ENCODE measurements around the gene SCUBE3.

The SCUBE3 gene

GRCh38 chr6:35283361-35283760 lies 69.6 kb downstream of the SCUBE3 start:
- no peak overlapping the region for H2BK5ac ChIP-seq (ENCODE audit: low read length)
- no peak overlapping the region for H3K14ac ChIP-seq (ENCODE audit: low read length)
- no peaks in the 10 kb centered on the region for H3K4me1 ChIP-seq (ENCODE audit: control insufficient read depth in 2 of 2, insufficient read depth in 1 of 2, low read depth in 1 of 2, low read length in 2 of 2)
- no peak overlapping the region for H2AK5ac ChIP-seq (ENCODE audit: low read depth, low read length)
- DNase-seq (ENCODE audit: low spot score) = no peak
- H3K23ac ChIP-seq (ENCODE audit: low read depth, low read length, poor library complexity) = no peak overlapping the region
- no peak overlapping the region for H3K27ac ChIP-seq (replicated peaks; ENCODE audit: low read length)
- no CpG with 5 or more reads among the region's 2 CpGs for WGBS, 2 donors (ENCODE audit: extremely low coverage in 2 of 2, insufficient read length in 2 of 2, insufficient replicate concordance in 1 of 2)
- H3K36me3 ChIP-seq (replicated peaks in 1 of 2; ENCODE audit: control insufficient read depth in 2 of 2, insufficient read depth in 2 of 2, low read length in 2 of 2) = peaks cover 18 to 76% of the 10 kb centered on the region in 2 donors
- H3K79me1 ChIP-seq (ENCODE audit: low read depth, low read length) = no peaks in the 10 kb centered on the region
- no peak overlapping the region for H2BK15ac ChIP-seq (ENCODE audit: low read length)
- no peak overlapping the region for H4K8ac ChIP-seq (ENCODE audit: low read depth, low read length)
- no peak overlapping the region for H3K4me3 ChIP-seq (ENCODE audit: low read length in 2 of 2)
- H3K9me3 ChIP-seq (replicated peaks in 1 of 2; ENCODE audit: control insufficient read depth in 2 of 2, insufficient read depth in 1 of 2, low read depth in 1 of 2, low read length in 2 of 2) = no peaks in the 10 kb centered on the region
- H4K91ac ChIP-seq (ENCODE audit: low read depth, low read length, poor library complexity) = no peak overlapping the region
- no peak overlapping the region for H3K4me2 ChIP-seq (ENCODE audit: insufficient read depth, low read length, poor library complexity, severe bottlenecking)
- no peak overlapping the region for H3K9ac ChIP-seq (ENCODE audit: low read depth, low read length, poor library complexity)
- H3K4ac ChIP-seq (ENCODE audit: low read length) = no peak overlapping the region
- no peaks in the 10 kb centered on the region for H3K27me3 ChIP-seq (ENCODE audit: control insufficient read depth in 3 of 3, insufficient read depth in 3 of 3, low read depth in 1 of 3, low read length in 3 of 3)
- no peak overlapping the region for H2AFZ ChIP-seq (ENCODE audit: low read length)
- H3K18ac ChIP-seq (ENCODE audit: low read length) = no peak overlapping the region
- no peak overlapping the region for H2BK12ac ChIP-seq (ENCODE audit: low read length)
- H2BK120ac ChIP-seq (ENCODE audit: low read depth, low read length) = no peak overlapping the region

- Histone ChIP-seq H4K8ac (ENCODE audit: low read depth, low read length) (no peak overlapping the region), H3K27me3 (ENCODE audit: control insufficient read depth in 3 of 3, insufficient read depth in 3 of 3, low read depth in 1 of 3, low read length in 3 of 3) (no peaks in the 10 kb centered on the region), H3K36me3 (replicated peaks in 1 of 2; ENCODE audit: control insufficient read depth in 2 of 2, insufficient read depth in 2 of 2, low read length in 2 of 2) (peaks cover 31 to 94% of the 10 kb centered on the region in 2 donors), H3K4me1 (ENCODE audit: control insufficient read depth in 2 of 2, insufficient read depth in 1 of 2, low read depth in 1 of 2, low read length in 2 of 2) (no peaks in the 10 kb centered on the region), H3K4ac (ENCODE audit: low read length) (no peak overlapping the region), H2BK5ac (ENCODE audit: low read length) (no peak overlapping the region), H3K18ac (ENCODE audit: low read length) (no peak overlapping the region), H3K4me2 (ENCODE audit: insufficient read depth, low read length, poor library complexity, severe bottlenecking) (no peak overlapping the region), H3K9me3 (replicated peaks in 1 of 2; ENCODE audit: control insufficient read depth in 2 of 2, insufficient read depth in 1 of 2, low read depth in 1 of 2, low read length in 2 of 2) (no peaks in the 10 kb centered on the region), H3K14ac (ENCODE audit: low read length) (peak overlapping the region; percentile 25), H2AK5ac (ENCODE audit: low read depth, low read length) (no peak overlapping the region), H3K79me1 (ENCODE audit: low read depth, low read length) (no peaks in the 10 kb centered on the region), H3K27ac (replicated peaks; ENCODE audit: low read length) (no peak overlapping the region), H3K23ac (ENCODE audit: low read depth, low read length, poor library complexity) (peak overlapping the region; percentile 25), H3K4me3 (ENCODE audit: low read length in 2 of 2) (no peak overlapping the region), H4K91ac (ENCODE audit: low read depth, low read length, poor library complexity) (no peak overlapping the region), H2BK12ac (ENCODE audit: low read length) (no peak overlapping the region), H2BK120ac (ENCODE audit: low read depth, low read length) (no peak overlapping the region), H3K9ac (ENCODE audit: low read depth, low read length, poor library complexity) (no peak overlapping the region), H2AFZ (ENCODE audit: low read length) (no peak overlapping the region), H2BK15ac (ENCODE audit: low read length) (no peak overlapping the region)
- WGBS, 2 donors (ENCODE audit: extremely low coverage in 2 of 2, insufficient read length in 2 of 2, insufficient replicate concordance in 1 of 2) = no CpG with 5 or more reads among the region's 12 CpGs
- DNase-seq (ENCODE audit: low spot score) = no peak
These were observed 74.1 kb downstream of the SCUBE3 start for GRCh38 chr6:35287671-35288396.

- DNase-seq (ENCODE audit: low spot score) = no peak
- no peak overlapping the region for H3K27ac ChIP-seq (replicated peaks; ENCODE audit: low read length)
- H3K9me3 ChIP-seq (replicated peaks in 1 of 2; ENCODE audit: control insufficient read depth in 2 of 2, insufficient read depth in 1 of 2, low read depth in 1 of 2, low read length in 2 of 2) = no peaks in the 10 kb centered on the region
- H2BK12ac ChIP-seq (ENCODE audit: low read length) = no peak overlapping the region
- WGBS, 2 donors (ENCODE audit: extremely low coverage in 2 of 2, insufficient read length in 2 of 2, insufficient replicate concordance in 1 of 2) = no CpG with 5 or more reads among the region's 4 CpGs
- peaks cover 35 to 94% of the 10 kb centered on the region in 2 donors for H3K36me3 ChIP-seq (replicated peaks in 1 of 2; ENCODE audit: control insufficient read depth in 2 of 2, insufficient read depth in 2 of 2, low read length in 2 of 2)
- no peak overlapping the region for H3K23ac ChIP-seq (ENCODE audit: low read depth, low read length, poor library complexity)
- no peak overlapping the region for H3K4me2 ChIP-seq (ENCODE audit: insufficient read depth, low read length, poor library complexity, severe bottlenecking)
- H3K4me3 ChIP-seq (ENCODE audit: low read length in 2 of 2) = no peak overlapping the region
- no peaks in the 10 kb centered on the region for H3K4me1 ChIP-seq (ENCODE audit: control insufficient read depth in 2 of 2, insufficient read depth in 1 of 2, low read depth in 1 of 2, low read length in 2 of 2)
- no peak overlapping the region for H2BK120ac ChIP-seq (ENCODE audit: low read depth, low read length)
- no peak overlapping the region for H3K18ac ChIP-seq (ENCODE audit: low read length)
- H3K27me3 ChIP-seq (ENCODE audit: control insufficient read depth in 3 of 3, insufficient read depth in 3 of 3, low read depth in 1 of 3, low read length in 3 of 3) = no peaks in the 10 kb centered on the region
- no peak overlapping the region for H3K14ac ChIP-seq (ENCODE audit: low read length)
- H2BK15ac ChIP-seq (ENCODE audit: low read length) = no peak overlapping the region
- H4K91ac ChIP-seq (ENCODE audit: low read depth, low read length, poor library complexity) = no peak overlapping the region
- no peak overlapping the region for H4K8ac ChIP-seq (ENCODE audit: low read depth, low read length)
- no peak overlapping the region for H2BK5ac ChIP-seq (ENCODE audit: low read length)
- H2AFZ ChIP-seq (ENCODE audit: low read length) = no peak overlapping the region
- H3K4ac ChIP-seq (ENCODE audit: low read length) = no peak overlapping the region
- H3K79me1 ChIP-seq (ENCODE audit: low read depth, low read length) = no peaks in the 10 kb centered on the region
- H2AK5ac ChIP-seq (ENCODE audit: low read depth, low read length) = no peak overlapping the region
- no peak overlapping the region for H3K9ac ChIP-seq (ENCODE audit: low read depth, low read length, poor library complexity)
These were observed 75.1 kb downstream of the SCUBE3 start for GRCh38 chr6:35288834-35289233.

GRCh38 chr6:35291491-35291890 lies 77.7 kb downstream of the SCUBE3 start:
- no peak overlapping the region for H3K4me3 ChIP-seq (ENCODE audit: low read length in 2 of 2)
- no peak overlapping the region for H3K27ac ChIP-seq (replicated peaks; ENCODE audit: low read length)
- H4K91ac ChIP-seq (ENCODE audit: low read depth, low read length, poor library complexity) = no peak overlapping the region
- H2AFZ ChIP-seq (ENCODE audit: low read length) = no peak overlapping the region
- H3K4ac ChIP-seq (ENCODE audit: low read length) = no peak overlapping the region
- no peak overlapping the region for H3K9ac ChIP-seq (ENCODE audit: low read depth, low read length, poor library complexity)
- H3K18ac ChIP-seq (ENCODE audit: low read length) = no peak overlapping the region
- H3K4me2 ChIP-seq (ENCODE audit: insufficient read depth, low read length, poor library complexity, severe bottlenecking) = no peak overlapping the region
- H2BK12ac ChIP-seq (ENCODE audit: low read length) = no peak overlapping the region
- H3K4me1 ChIP-seq (ENCODE audit: control insufficient read depth in 2 of 2, insufficient read depth in 1 of 2, low read depth in 1 of 2, low read length in 2 of 2) = no peaks in the 10 kb centered on the region
- WGBS, 2 donors (ENCODE audit: extremely low coverage in 2 of 2, insufficient read length in 2 of 2, insufficient replicate concordance in 1 of 2) = no CpG with 5 or more reads among the region's 13 CpGs
- H2AK5ac ChIP-seq (ENCODE audit: low read depth, low read length) = no peak overlapping the region
- DNase-seq (ENCODE audit: low spot score) = no peak
- no peak overlapping the region for H3K23ac ChIP-seq (ENCODE audit: low read depth, low read length, poor library complexity)
- no peak overlapping the region for H4K8ac ChIP-seq (ENCODE audit: low read depth, low read length)
- no peaks in the 10 kb centered on the region for H3K9me3 ChIP-seq (replicated peaks in 1 of 2; ENCODE audit: control insufficient read depth in 2 of 2, insufficient read depth in 1 of 2, low read depth in 1 of 2, low read length in 2 of 2)
- no peaks in the 10 kb centered on the region for H3K79me1 ChIP-seq (ENCODE audit: low read depth, low read length)
- H3K27me3 ChIP-seq (ENCODE audit: control insufficient read depth in 3 of 3, insufficient read depth in 3 of 3, low read depth in 1 of 3, low read length in 3 of 3) = no peaks in the 10 kb centered on the region
- H2BK120ac ChIP-seq (ENCODE audit: low read depth, low read length) = no peak overlapping the region
- peaks cover 33 to 99% of the 10 kb centered on the region in 2 donors for H3K36me3 ChIP-seq (replicated peaks in 1 of 2; ENCODE audit: control insufficient read depth in 2 of 2, insufficient read depth in 2 of 2, low read length in 2 of 2)
- H3K14ac ChIP-seq (ENCODE audit: low read length) = no peak overlapping the region
- H2BK5ac ChIP-seq (ENCODE audit: low read length) = no peak overlapping the region
- no peak overlapping the region for H2BK15ac ChIP-seq (ENCODE audit: low read length)

Data from neuronal stem cell (in vitro differentiated cells).